ENCODE measurements around the gene ERV3-1.

The ERV3-1 gene

DNA sequence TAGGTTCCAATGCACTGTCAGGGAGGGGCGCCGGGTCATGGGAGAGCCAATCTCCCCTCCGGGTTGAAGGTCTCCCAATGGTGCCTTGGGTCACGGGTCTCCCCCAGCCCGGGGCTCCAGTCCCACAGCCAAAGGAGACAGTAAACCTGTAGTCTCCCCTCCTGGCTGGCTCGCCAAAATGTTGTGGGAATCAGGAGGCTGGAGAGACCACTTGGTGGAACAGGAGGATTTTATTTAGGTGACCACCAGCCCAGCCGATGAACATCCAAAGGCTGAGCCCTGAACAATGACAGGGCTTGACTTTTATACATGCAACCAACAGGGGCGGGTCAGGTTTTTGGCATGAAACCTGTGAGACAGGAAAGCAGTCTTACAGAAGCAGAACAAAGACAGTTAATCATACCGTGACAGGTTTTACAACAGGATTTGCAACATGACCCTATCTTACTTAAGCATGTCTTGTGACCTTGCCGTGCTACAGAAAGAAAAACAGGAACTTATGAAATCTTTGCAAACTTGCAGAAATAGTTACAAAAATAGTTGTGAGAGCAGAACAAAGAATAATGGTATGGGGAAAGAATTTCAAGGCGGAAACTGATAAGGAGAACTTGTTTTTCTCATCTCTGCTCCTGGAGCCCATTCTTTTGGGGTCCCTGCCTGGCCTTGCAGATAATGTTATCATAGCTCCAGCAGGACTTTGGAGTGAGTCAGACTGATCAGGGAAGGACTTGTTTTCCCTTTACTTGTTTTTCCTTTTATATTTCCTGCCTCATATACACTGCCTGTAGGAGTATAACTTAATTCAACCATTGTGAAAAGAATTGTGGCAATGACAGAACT is 7.1 kb downstream of the ERV3-1 start:
- Histone ChIP-seq H3K4me1 (ENCODE audit: control insufficient read depth in 1 of 2, insufficient read depth in 2 of 2, low read length in 2 of 2) (no peaks in the 10 kb centered on the region), H3K27ac (ENCODE audit: low read length) (no peak overlapping the region), H3K4me3 (ENCODE audit: low read depth in 1 of 2, low read length in 2 of 2) (no peak overlapping the region), H3K9me3 (ENCODE audit: control insufficient read depth in 1 of 2, low read length in 2 of 2) (peaks cover 0 to 5% of the 10 kb centered on the region in 2 donors), H3K27me3 (ENCODE audit: low read depth, low read length) (no peaks in the 10 kb centered on the region), H3K36me3 (ENCODE audit: control insufficient read depth in 1 of 2, insufficient read depth in 2 of 2, low read length in 2 of 2) (peaks cover 0 to 28% of the 10 kb centered on the region in 2 donors)

DNA sequence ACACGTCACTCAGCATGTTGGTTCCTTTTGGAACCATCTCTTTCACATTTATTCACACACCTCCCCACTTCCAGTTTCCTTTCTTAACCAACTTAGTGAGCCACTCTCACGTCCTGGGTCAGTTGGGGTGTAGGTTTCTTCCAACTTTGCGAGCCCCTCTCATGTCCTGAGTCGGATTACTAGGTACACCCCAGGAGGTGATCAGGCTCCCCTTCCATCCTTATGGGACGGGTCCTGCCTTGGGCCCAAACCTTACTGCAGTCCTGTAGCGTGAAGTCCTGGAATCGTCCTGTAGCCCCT is 7.7 kb downstream of the ERV3-1 start:
- Histone ChIP-seq H3K4me3 (ENCODE audit: low read depth in 1 of 2, low read length in 2 of 2) (no peak overlapping the region), H3K9me3 (ENCODE audit: control insufficient read depth in 1 of 2, low read length in 2 of 2) (peaks cover 0 to 9% of the 10 kb centered on the region in 2 donors), H3K27me3 (ENCODE audit: low read depth, low read length) (no peaks in the 10 kb centered on the region), H3K36me3 (ENCODE audit: control insufficient read depth in 1 of 2, insufficient read depth in 2 of 2, low read length in 2 of 2) (peaks cover 0 to 28% of the 10 kb centered on the region in 2 donors), H3K27ac (ENCODE audit: low read length) (no peak overlapping the region), H3K4me1 (ENCODE audit: control insufficient read depth in 1 of 2, insufficient read depth in 2 of 2, low read length in 2 of 2) (no peaks in the 10 kb centered on the region)

DNA sequence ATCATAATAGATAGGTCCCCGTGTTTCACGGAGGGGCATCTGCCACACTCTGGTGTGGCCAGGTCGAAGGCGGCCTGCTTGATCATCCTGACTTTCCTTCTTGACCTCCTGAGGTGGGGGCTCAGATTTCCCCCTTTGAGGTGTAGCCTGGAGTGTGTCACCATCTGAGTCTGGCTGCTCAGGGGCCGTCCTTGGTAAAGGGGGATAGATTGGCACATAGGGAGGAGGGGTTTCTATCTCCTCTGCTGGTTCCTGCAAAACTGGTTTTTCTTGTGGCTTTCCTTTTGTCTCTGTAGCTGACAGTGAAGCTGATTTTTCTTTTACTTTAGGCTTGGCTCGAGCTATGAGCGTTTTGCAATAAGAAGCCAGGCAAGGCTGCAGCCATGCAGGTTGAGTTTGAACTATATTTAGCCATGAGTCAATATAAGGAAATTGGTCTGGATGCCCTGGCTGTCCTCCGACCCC is 8.5 kb downstream of the ERV3-1 start:
- no peak overlapping the region for H3K4me3 ChIP-seq (ENCODE audit: low read depth in 1 of 2, low read length in 2 of 2)
- H3K9me3 ChIP-seq (ENCODE audit: control insufficient read depth in 1 of 2, low read length in 2 of 2), result peaks cover 0 to 9% of the 10 kb centered on the region in 2 donors
- H3K36me3 ChIP-seq (ENCODE audit: control insufficient read depth in 1 of 2, insufficient read depth in 2 of 2, low read length in 2 of 2), result peaks cover 0 to 30% of the 10 kb centered on the region in 2 donors
- no peaks in the 10 kb centered on the region for H3K27me3 ChIP-seq (ENCODE audit: low read depth, low read length)
- H3K27ac ChIP-seq (ENCODE audit: low read length), result no peak overlapping the region
- no peaks in the 10 kb centered on the region for H3K4me1 ChIP-seq (ENCODE audit: control insufficient read depth in 1 of 2, insufficient read depth in 2 of 2, low read length in 2 of 2)

DNA sequence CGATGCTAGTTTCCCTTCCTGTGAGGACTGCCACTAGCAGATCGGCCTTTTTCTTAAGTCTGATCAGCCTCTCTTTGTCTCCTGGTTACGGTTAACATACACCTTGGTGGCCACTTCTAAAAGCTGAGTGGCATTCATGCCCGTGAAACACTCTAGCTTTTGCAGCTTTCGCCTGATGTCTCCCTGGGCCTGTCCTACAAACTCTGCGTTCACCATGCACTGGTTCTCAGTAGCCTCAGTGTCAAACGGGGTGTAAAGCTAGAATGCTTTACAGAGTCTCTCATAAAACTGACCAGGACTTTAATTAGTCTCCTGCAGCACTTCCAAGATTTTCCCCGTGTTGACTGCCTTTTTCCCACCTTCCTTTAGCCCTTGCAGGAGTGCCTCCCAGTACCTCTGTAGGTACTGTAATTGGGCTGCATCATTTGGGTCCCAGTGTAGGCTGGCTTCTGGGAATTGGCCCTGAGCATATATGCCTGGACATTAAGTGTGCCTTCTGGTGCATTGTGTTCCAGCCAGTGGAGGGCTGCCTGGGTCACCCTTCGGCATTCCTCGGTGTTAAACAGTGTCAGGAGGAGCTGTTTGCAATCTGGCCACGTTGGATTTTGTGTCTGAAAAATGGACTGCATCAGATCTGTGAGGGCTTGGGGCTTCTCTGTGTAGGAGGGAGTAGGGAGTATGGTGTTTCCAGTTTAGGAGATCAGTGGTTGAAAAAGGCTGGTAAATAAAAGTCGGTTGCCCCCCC is 9.2 kb downstream of the ERV3-1 start:
- H3K9me3 ChIP-seq (ENCODE audit: control insufficient read depth in 1 of 2, low read length in 2 of 2), result peaks cover 0 to 9% of the 10 kb centered on the region in 2 donors
- H3K4me3 ChIP-seq (ENCODE audit: low read depth in 1 of 2, low read length in 2 of 2), result no peak overlapping the region
- H3K36me3 ChIP-seq (ENCODE audit: control insufficient read depth in 1 of 2, insufficient read depth in 2 of 2, low read length in 2 of 2), result peaks cover 0 to 36% of the 10 kb centered on the region in 2 donors
- no peak overlapping the region for H3K27ac ChIP-seq (ENCODE audit: low read length)
- H3K4me1 ChIP-seq (ENCODE audit: control insufficient read depth in 1 of 2, insufficient read depth in 2 of 2, low read length in 2 of 2), result no peaks in the 10 kb centered on the region
- H3K27me3 ChIP-seq (ENCODE audit: low read depth, low read length), result no peaks in the 10 kb centered on the region

DNA sequence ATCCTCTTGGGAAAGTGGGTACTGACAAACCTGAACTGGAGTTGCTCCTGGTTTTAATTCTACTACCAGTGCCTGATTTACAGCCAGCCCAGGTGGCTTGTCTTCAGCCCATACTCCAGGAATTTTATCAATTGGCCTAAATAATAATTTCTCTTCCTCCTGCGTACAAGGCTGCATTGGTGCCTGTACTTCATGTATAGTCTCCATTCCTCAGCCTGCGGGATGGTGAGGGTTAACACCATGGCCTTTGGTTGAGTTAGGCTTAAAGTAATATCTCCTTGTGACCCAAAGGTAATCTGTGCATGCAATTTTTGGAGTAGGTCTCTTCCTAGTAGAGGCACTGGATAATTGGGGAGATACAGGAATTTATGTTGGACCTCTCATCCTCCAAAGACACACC is 10.2 kb downstream of the ERV3-1 start:
- no peaks in the 10 kb centered on the region for H3K4me1 ChIP-seq (ENCODE audit: control insufficient read depth in 1 of 2, insufficient read depth in 2 of 2, low read length in 2 of 2)
- no peak overlapping the region for H3K27ac ChIP-seq (ENCODE audit: low read length)
- peaks cover 0 to 43% of the 10 kb centered on the region in 2 donors for H3K36me3 ChIP-seq (ENCODE audit: control insufficient read depth in 1 of 2, insufficient read depth in 2 of 2, low read length in 2 of 2)
- no peaks in the 10 kb centered on the region for H3K27me3 ChIP-seq (ENCODE audit: low read depth, low read length)
- peaks cover 0 to 15% of the 10 kb centered on the region in 2 donors for H3K9me3 ChIP-seq (ENCODE audit: control insufficient read depth in 1 of 2, low read length in 2 of 2)
- H3K4me3 ChIP-seq (ENCODE audit: low read depth in 1 of 2, low read length in 2 of 2), result no peak overlapping the region

DNA sequence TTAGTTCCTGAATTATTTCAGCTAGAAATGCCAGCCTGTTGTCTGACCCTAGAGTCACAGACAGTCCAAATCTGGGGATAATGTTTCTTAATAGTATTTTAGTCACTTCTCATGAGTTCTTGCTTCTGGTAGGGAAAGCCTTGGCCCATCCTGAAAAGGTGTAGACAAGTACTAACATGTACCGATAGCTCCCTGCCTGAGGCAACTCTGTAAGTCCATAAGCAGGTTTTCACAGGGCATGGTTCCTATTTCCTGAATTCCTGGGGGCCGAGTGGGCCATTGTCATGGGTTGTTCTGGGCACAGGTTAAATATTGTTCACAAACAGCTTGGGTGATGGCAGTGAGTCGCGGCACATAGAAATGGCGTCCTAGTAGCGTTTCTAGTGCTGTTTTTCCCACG is 12.6 kb downstream of the ERV3-1 start:
- no peak overlapping the region for H3K4me3 ChIP-seq (ENCODE audit: low read depth in 1 of 2, low read length in 2 of 2)
- H3K4me1 ChIP-seq (ENCODE audit: control insufficient read depth in 1 of 2, insufficient read depth in 2 of 2, low read length in 2 of 2), result no peaks in the 10 kb centered on the region
- peaks cover 0 to 48% of the 10 kb centered on the region in 2 donors for H3K36me3 ChIP-seq (ENCODE audit: control insufficient read depth in 1 of 2, insufficient read depth in 2 of 2, low read length in 2 of 2)
- no peak overlapping the region for H3K27ac ChIP-seq (ENCODE audit: low read length)
- no peaks in the 10 kb centered on the region for H3K27me3 ChIP-seq (ENCODE audit: low read depth, low read length)
- peaks cover 6 to 27% of the 10 kb centered on the region in 2 donors for H3K9me3 ChIP-seq (ENCODE audit: control insufficient read depth in 1 of 2, low read length in 2 of 2)

DNA sequence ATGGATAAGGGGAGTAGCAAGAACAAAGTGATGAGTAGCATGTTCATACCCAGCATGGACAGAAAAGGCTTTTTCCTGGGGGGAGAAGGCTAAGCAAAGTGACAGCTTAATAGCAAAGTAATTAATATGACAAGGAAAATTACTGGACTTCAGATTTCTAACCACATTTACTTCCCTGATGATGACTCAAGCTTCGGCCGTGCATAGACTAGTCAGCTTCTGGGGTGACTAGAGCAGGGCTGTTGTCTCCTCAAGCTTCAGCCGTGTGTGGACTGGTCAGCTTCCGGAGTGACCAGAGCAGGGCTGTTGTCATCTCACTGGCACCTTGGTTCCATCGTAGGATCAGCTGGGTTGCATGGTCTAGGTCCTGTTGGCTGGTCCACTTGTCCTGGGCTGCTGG is 13.5 kb downstream of the ERV3-1 start:
- Histone ChIP-seq H3K9me3 (ENCODE audit: control insufficient read depth in 1 of 2, low read length in 2 of 2) (peaks cover 6 to 32% of the 10 kb centered on the region in 2 donors), H3K4me1 (ENCODE audit: control insufficient read depth in 1 of 2, insufficient read depth in 2 of 2, low read length in 2 of 2) (no peaks in the 10 kb centered on the region), H3K36me3 (ENCODE audit: control insufficient read depth in 1 of 2, insufficient read depth in 2 of 2, low read length in 2 of 2) (peaks cover 0 to 40% of the 10 kb centered on the region in 2 donors), H3K27ac (ENCODE audit: low read length) (no peak overlapping the region), H3K27me3 (ENCODE audit: low read depth, low read length) (no peaks in the 10 kb centered on the region), H3K4me3 (ENCODE audit: low read depth in 1 of 2, low read length in 2 of 2) (no peak overlapping the region)

DNA sequence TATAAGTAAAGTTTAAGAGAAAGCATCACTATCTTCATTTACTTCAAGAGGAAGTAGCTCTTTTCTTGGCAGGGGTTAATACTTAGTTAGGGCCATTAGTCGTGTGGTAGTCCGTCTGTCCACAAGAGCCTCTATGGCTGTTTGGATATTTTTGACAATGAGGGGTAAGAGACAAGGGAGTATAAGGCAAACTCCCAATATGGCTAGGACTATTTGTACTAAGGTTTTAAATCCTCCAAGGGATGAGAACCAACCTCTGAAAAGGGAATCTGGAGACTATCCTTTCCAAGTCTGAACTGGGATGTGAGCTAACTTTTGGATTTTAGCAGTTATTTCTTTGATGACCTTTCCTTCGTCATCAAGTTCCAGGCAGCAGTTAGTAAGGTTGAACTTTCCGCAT is 15.6 kb downstream of the ERV3-1 start, which contains the start of gene ZNF117:
Gene ZNF117, minus strand, starts transcription at position 101 of the 400 bp plus-strand sequence.
- no peak within 1 kb of the TSS for H3K4me3 ChIP-seq (ENCODE audit: low read depth in 1 of 2, low read length in 2 of 2)
- no peaks in the 10 kb centered on the region for H3K27me3 ChIP-seq (ENCODE audit: low read depth, low read length)
- H3K9me3 ChIP-seq (ENCODE audit: control insufficient read depth in 1 of 2, low read length in 2 of 2), result peaks cover 6 to 33% of the 10 kb centered on the region in 2 donors
- H3K36me3 ChIP-seq (ENCODE audit: control insufficient read depth in 1 of 2, insufficient read depth in 2 of 2, low read length in 2 of 2), result peaks cover 0 to 36% of the 10 kb centered on the region in 2 donors
- H3K27ac ChIP-seq (ENCODE audit: low read length), result no peak within 1 kb of the TSS
- no peaks in the 10 kb centered on the region for H3K4me1 ChIP-seq (ENCODE audit: control insufficient read depth in 1 of 2, insufficient read depth in 2 of 2, low read length in 2 of 2)

DNA sequence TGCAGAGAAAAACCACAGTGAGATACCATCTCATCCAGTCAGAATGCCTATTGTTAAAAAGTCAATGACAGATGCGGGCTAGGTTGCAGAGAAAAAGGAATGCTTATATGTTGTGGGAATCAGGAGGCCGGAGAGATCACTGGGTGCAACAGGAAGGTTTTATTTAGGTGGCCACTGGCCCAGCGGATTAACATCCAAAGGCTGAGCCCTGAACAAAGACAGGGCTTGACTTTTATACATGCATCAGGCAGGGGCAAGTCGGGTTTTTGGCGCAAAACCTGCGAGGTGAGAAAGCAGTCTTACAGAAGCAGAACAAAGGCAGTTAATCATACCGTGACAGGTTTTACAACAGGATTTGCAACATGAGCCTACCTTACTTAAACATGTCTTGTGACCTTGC is 16.3 kb downstream of the ERV3-1 start:
- no peaks in the 10 kb centered on the region for H3K27me3 ChIP-seq (ENCODE audit: low read depth, low read length)
- no peak overlapping the region for H3K4me3 ChIP-seq (ENCODE audit: low read depth in 1 of 2, low read length in 2 of 2)
- H3K4me1 ChIP-seq (ENCODE audit: control insufficient read depth in 1 of 2, insufficient read depth in 2 of 2, low read length in 2 of 2), result no peaks in the 10 kb centered on the region
- H3K27ac ChIP-seq (ENCODE audit: low read length), result no peak overlapping the region
- H3K9me3 ChIP-seq (ENCODE audit: control insufficient read depth in 1 of 2, low read length in 2 of 2), result peaks cover 6 to 33% of the 10 kb centered on the region in 2 donors
- H3K36me3 ChIP-seq (ENCODE audit: control insufficient read depth in 1 of 2, insufficient read depth in 2 of 2, low read length in 2 of 2), result peaks cover 0 to 37% of the 10 kb centered on the region in 2 donors

DNA sequence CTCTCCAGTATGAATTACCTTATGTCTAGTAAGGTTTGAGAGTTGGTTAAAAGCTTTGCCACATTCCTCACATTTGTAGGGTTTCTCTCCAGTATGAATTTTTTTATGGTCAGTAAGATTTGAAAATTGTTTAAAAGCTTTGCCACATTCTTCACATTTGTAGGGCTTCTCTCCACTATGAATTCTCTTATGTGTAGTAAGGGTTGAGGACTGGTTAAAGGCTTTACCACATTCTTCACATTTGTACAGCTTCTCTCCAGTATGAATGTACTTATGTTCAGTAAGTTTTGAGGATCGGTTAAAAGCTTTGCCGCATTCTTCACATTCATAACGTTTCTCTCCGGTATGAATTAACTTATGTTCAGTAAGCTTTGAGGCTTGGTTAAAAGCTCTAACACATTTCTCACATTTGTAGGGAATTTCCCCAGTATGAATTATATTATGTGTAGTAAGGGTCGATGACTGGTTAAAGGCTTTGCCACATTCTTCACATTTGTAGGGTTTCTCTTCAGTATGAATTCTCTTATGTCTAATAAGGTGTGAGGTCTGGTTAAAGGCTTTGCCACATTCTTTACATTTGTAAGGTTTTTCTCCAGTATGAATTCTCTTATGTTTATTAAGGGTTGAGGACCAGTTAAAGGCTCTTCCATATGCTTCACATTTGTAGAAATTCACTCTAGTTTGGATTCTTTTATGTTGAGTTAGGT is 27.8 kb downstream of the ERV3-1 start:
- peaks cover 42 to 52% of the 10 kb centered on the region in 2 donors for H3K9me3 ChIP-seq (ENCODE audit: control insufficient read depth in 1 of 2, low read length in 2 of 2)
- H3K27ac ChIP-seq (ENCODE audit: low read length), result no peak overlapping the region
- H3K27me3 ChIP-seq (ENCODE audit: low read depth, low read length), result no peaks in the 10 kb centered on the region
- no peaks in the 10 kb centered on the region for H3K4me1 ChIP-seq (ENCODE audit: control insufficient read depth in 1 of 2, insufficient read depth in 2 of 2, low read length in 2 of 2)
- H3K36me3 ChIP-seq (ENCODE audit: control insufficient read depth in 1 of 2, insufficient read depth in 2 of 2, low read length in 2 of 2), result peaks cover 15 to 49% of the 10 kb centered on the region in 2 donors
- peak overlapping the region in 1 of 2 donors; percentile 32 for H3K4me3 ChIP-seq (ENCODE audit: low read depth in 1 of 2, low read length in 2 of 2)

DNA sequence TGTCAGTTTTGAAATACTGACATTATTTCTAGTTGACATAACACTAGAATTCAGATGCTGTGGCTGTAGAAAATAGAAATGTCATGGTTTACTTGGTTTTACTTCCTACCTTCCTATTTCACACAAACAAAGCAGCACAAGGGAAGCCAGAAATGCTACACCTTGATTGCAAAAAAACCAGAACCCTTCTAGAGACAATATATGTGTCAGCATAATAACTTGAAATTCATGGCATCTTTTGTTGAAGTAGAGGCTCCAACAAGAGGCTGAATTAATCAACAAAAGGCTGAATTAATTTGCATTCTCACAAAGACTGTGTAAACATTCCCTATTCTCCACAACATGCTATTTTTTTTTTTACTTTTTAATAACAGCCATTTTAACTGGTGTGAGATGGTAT is 40.9 kb downstream of the ERV3-1 start:
- Histone ChIP-seq H3K9me3 (ENCODE audit: control insufficient read depth in 1 of 2, low read length in 2 of 2) (peaks cover 0 to 3% of the 10 kb centered on the region in 2 donors), H3K4me3 (ENCODE audit: low read depth in 1 of 2, low read length in 2 of 2) (no peak overlapping the region), H3K27me3 (ENCODE audit: low read depth, low read length) (no peaks in the 10 kb centered on the region), H3K36me3 (ENCODE audit: control insufficient read depth in 1 of 2, insufficient read depth in 2 of 2, low read length in 2 of 2) (no peaks in the 10 kb centered on the region), H3K27ac (ENCODE audit: low read length) (no peak overlapping the region), H3K4me1 (ENCODE audit: control insufficient read depth in 1 of 2, insufficient read depth in 2 of 2, low read length in 2 of 2) (no peaks in the 10 kb centered on the region)
